Measurements from ENCODE around the gene CDH22. TPM values are rescaled to one million over a fixed set of nuclear protein-coding genes. Genes with fewer than 3 reads are reported as not detected.

The CDH22 gene
- total RNA-seq, 1 experiment from 2014 or later: not detected

- ChIA-PET CTCF (no interaction called here), POLR2A (no interaction called here)
- no peak for ATAC-seq
- Histone ChIP-seq H3K4me1 (ENCODE audit: control insufficient read depth, insufficient read depth, low read length) (peaks cover 2% of the 10 kb centered on the region; the same call in 1 of the 2 replicates), H3K27ac (ENCODE audit: low read length) (no peak overlapping the region), H3K9me3 (ENCODE audit: control insufficient read depth, insufficient read depth, low read depth, low read length) (no peaks in the 10 kb centered on the region), H3K36me3 (ENCODE audit: control insufficient read depth, insufficient read depth, low read length) (no peaks in the 10 kb centered on the region; the same call in 1 of the 2 replicates), H3K4me3 (ENCODE audit: low read depth in 2 of 2, low read length in 2 of 2) (no peak overlapping the region), H3K27me3 (ENCODE audit: control insufficient read depth, insufficient read depth, low read length) (peaks cover 37% of the 10 kb centered on the region)
- in situ Hi-C loops (cut with HindIII; ENCODE audit: low pct_unique_long_range_greater_than_20kb, low sequenced_read_pairs) (no loop called here), intact Hi-C loops (cut with micrococcal nuclease; ENCODE audit: unreplicated experiment) (no loop called here)
- no peak for DNase-seq (ENCODE audit: low read depth, low spot score)
- no peak for TF ChIP-seq SIN3A (IDR thresholded peaks at IDR 0.05; ENCODE audit: borderline replicate concordance, insufficient read depth, low read depth, low read length)
- TF ChIP-seq POLR2AphosphoS5 (IDR thresholded peaks at IDR 0.05; ENCODE audit: low read depth, low read length): no peak
- TF ChIP-seq, protein P1, sequence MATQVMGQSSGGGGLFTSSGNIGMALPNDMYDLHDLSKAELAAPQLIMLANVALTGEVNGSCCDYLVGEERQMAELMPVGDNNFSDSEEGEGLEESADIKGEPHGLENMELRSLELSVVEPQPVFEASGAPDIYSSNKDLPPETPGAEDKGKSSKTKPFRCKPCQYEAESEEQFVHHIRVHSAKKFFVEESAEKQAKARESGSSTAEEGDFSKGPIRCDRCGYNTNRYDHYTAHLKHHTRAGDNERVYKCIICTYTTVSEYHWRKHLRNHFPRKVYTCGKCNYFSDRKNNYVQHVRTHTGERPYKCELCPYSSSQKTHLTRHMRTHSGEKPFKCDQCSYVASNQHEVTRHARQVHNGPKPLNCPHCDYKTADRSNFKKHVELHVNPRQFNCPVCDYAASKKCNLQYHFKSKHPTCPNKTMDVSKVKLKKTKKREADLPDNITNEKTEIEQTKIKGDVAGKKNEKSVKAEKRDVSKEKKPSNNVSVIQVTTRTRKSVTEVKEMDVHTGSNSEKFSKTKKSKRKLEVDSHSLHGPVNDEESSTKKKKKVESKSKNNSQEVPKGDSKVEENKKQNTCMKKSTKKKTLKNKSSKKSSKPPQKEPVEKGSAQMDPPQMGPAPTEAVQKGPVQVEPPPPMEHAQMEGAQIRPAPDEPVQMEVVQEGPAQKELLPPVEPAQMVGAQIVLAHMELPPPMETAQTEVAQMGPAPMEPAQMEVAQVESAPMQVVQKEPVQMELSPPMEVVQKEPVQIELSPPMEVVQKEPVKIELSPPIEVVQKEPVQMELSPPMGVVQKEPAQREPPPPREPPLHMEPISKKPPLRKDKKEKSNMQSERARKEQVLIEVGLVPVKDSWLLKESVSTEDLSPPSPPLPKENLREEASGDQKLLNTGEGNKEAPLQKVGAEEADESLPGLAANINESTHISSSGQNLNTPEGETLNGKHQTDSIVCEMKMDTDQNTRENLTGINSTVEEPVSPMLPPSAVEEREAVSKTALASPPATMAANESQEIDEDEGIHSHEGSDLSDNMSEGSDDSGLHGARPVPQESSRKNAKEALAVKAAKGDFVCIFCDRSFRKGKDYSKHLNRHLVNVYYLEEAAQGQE (IDR thresholded peaks at IDR 0.05; ENCODE audit: insufficient read depth in 1 of 2, low read depth in 2 of 2, low read length in 1 of 2): no peak; a peak in 1 of 4 replicates
- no peak for TF ChIP-seq CTCF (IDR thresholded peaks at IDR 0.05)
- no peak for TF ChIP-seq TCF7L2 (IDR thresholded peaks at IDR 0.05; ENCODE audit: low read depth, low read length)
- no TSS peak for BruUV-seq (replicated peaks)
These were observed 4.9 kb upstream of the CDH22 start for GRCh38 chr20:46312945-46313861.

GRCh38 chr20:46312075-46312944 is 4.0 kb upstream of the CDH22 start:
- ChIA-PET POLR2A (no interaction called here), CTCF (no interaction called here)
- Histone ChIP-seq H3K27me3 (ENCODE audit: control insufficient read depth, insufficient read depth, low read length) (peaks cover 38% of the 10 kb centered on the region), H3K4me1 (ENCODE audit: control insufficient read depth, insufficient read depth, low read length) (peaks cover 2% of the 10 kb centered on the region; the same call in 1 of the 2 replicates), H3K9me3 (ENCODE audit: control insufficient read depth, insufficient read depth, low read depth, low read length) (no peaks in the 10 kb centered on the region), H3K27ac (ENCODE audit: low read length) (no peak overlapping the region), H3K36me3 (ENCODE audit: control insufficient read depth, insufficient read depth, low read length) (no peaks in the 10 kb centered on the region; the same call in 1 of the 2 replicates), H3K4me3 (ENCODE audit: low read depth in 2 of 2, low read length in 2 of 2) (peak overlapping the region; percentile 13 to 21; a peak in 2 of 4 replicates)
- in situ Hi-C loops (cut with HindIII; ENCODE audit: low pct_unique_long_range_greater_than_20kb, low sequenced_read_pairs) (no loop called here), intact Hi-C loops (cut with micrococcal nuclease; ENCODE audit: unreplicated experiment) (no loop called here)
- no TSS peak for BruUV-seq (replicated peaks)
- DNase-seq (ENCODE audit: low read depth, low spot score) (no peak), ATAC-seq (no peak)
- TF ChIP-seq TCF7L2 (IDR thresholded peaks at IDR 0.05; ENCODE audit: low read depth, low read length): peak; percentile 44; the same call in 1 of the 2 replicates
- no peak for TF ChIP-seq CTCF (IDR thresholded peaks at IDR 0.05)
